ENCODE data around the gene STK4. TPM values are rescaled to one million over a fixed set of nuclear protein-coding genes. Genes with fewer than 3 reads are reported as not detected.
"Not testable (repeated sequence)": the region's sequence is repeated elsewhere in the genome, so short reads cannot be mapped to it uniquely, and the experiment has no call there.

STK4 gene
- total RNA-seq, 1 experiment from 2014 or later, result 52.7 TPM

DNA sequence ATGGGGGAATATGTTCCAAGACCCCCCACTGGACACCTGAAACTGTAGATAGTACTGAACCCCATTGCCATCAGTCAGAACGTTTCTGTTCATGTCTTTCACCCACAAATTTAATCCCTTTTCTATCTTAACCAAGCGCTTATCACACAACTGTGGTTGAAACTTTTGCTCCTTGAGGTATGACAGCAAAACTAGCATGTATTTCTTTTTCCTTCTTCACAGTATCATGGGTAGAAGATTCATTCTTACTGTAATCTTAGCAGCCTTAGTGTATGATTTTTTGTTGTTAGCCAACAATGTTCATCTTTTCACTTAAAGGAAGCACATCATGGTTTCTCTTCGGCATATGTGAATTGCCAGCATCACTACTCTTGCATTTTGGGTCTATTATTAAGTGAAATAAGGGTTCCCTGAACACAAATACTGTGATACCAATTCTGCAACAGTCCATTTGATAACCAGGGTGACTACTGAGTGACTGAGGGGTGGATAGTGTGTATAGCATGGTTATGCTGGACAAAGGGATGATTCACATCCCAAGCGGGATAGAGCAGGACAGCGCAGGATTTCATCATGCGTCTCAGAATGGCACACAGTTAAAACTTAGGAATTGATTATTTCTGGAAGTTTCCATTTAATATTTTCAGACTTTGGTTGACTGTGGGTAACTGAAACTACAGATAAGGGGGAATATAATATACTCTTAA, 92.9 kb downstream of the STK4 start:
- Histone ChIP-seq H3K4me1 (ENCODE audit: insufficient read depth, low read length, poor library complexity, severe bottlenecking) (no peaks in the 10 kb centered on the region), H3K27ac (ENCODE audit: low read depth, low read length, poor library complexity, severe bottlenecking) (no peak overlapping the region), H3K4me3 (ENCODE audit: low read depth, low read length, poor library complexity, severe bottlenecking) (no peak overlapping the region), H3K9me3 (ENCODE audit: low read depth, low read length, poor library complexity, severe bottlenecking) (no peaks in the 10 kb centered on the region), H3K27me3 (replicated peaks; ENCODE audit: insufficient read depth, low read depth, low read length, poor library complexity) (no peaks in the 10 kb centered on the region), H3K36me3 (ENCODE audit: insufficient read depth, low read length, poor library complexity, severe bottlenecking) (no peaks in the 10 kb centered on the region)
- intact Hi-C loops (cut with micrococcal nuclease; ENCODE audit: unreplicated experiment), result no loop called here
- TF ChIP-seq EZH2 (IDR thresholded peaks at IDR 0.05; ENCODE audit: borderline replicate concordance, low read depth, low read length, poor library complexity, severe bottlenecking), result no peak
- TF ChIP-seq, protein P1, sequence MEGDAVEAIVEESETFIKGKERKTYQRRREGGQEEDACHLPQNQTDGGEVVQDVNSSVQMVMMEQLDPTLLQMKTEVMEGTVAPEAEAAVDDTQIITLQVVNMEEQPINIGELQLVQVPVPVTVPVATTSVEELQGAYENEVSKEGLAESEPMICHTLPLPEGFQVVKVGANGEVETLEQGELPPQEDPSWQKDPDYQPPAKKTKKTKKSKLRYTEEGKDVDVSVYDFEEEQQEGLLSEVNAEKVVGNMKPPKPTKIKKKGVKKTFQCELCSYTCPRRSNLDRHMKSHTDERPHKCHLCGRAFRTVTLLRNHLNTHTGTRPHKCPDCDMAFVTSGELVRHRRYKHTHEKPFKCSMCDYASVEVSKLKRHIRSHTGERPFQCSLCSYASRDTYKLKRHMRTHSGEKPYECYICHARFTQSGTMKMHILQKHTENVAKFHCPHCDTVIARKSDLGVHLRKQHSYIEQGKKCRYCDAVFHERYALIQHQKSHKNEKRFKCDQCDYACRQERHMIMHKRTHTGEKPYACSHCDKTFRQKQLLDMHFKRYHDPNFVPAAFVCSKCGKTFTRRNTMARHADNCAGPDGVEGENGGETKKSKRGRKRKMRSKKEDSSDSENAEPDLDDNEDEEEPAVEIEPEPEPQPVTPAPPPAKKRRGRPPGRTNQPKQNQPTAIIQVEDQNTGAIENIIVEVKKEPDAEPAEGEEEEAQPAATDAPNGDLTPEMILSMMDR (conservative IDR thresholded peaks at IDR 0.05; ENCODE audit: low read depth, low read length), result no peak
- ChIA-PET POLR2A (ENCODE audit: low non-redundant PET) (no interaction called here), CTCF (no interaction called here)
- DNase-seq (ENCODE audit: low spot score), result no peak
- no TSS peak for BruUV-seq (replicated peaks)

DNA sequence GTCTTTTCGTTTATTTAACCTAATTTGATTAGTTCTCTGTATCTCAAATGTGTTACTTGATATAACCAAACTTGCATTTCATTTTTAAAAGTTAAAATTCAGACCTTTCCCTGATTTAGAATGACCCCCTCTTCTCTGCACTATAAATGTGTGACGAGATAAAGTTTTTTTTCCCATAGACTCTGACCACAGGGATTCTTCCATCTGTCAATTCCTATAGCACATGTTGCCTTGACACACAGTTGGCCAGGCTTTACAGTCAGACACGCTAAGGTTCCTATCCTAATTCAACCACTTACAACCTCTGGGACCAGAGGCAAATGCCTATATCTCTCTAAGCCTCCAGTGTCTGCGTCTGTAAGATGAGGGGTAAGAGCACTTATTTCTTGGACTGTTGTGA, 94.0 kb downstream of the STK4 start:
- DNase-seq (ENCODE audit: low spot score), result no peak
- Histone ChIP-seq H3K27me3 (replicated peaks; ENCODE audit: insufficient read depth, low read depth, low read length, poor library complexity) (no peaks in the 10 kb centered on the region), H3K9me3 (ENCODE audit: low read depth, low read length, poor library complexity, severe bottlenecking) (no peaks in the 10 kb centered on the region), H3K36me3 (ENCODE audit: insufficient read depth, low read length, poor library complexity, severe bottlenecking) (no peaks in the 10 kb centered on the region), H3K4me1 (ENCODE audit: insufficient read depth, low read length, poor library complexity, severe bottlenecking) (no peaks in the 10 kb centered on the region), H3K4me3 (ENCODE audit: low read depth, low read length, poor library complexity, severe bottlenecking) (no peak overlapping the region), H3K27ac (ENCODE audit: low read depth, low read length, poor library complexity, severe bottlenecking) (no peak overlapping the region)
- TF ChIP-seq, protein P1 (conservative IDR thresholded peaks at IDR 0.05; ENCODE audit: low read depth, low read length), result no peak
- TF ChIP-seq EZH2 (IDR thresholded peaks at IDR 0.05; ENCODE audit: borderline replicate concordance, low read depth, low read length, poor library complexity, severe bottlenecking), result no peak
- ChIA-PET POLR2A (ENCODE audit: low non-redundant PET) (no interaction called here), CTCF (no interaction called here)
- BruUV-seq (replicated peaks), result no TSS peak
- intact Hi-C loops (cut with micrococcal nuclease; ENCODE audit: unreplicated experiment), result no loop called here

DNA sequence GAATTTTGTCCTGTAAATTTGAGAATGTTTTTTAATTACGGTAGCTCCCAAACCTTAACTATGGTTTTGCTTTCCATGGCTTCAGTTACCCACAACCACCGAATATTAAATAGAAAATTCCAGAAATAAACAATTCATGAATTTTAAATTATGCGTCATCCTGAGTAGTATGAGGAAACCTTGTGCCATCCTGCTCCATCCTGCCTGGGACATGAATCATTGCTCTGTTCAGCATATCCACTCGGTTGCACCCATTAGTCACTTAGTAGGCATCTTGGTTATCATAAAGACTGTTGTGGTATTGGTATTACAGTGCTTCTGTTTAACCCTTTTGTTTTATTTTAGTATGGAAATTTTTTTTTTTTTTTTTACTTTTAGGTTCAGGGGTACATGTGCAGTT, 94.9 kb downstream of the STK4 start:
- ChIA-PET CTCF (no interaction called here), POLR2A (ENCODE audit: low non-redundant PET) (no interaction called here)
- no TSS peak for BruUV-seq (replicated peaks)
- Histone ChIP-seq H3K4me3 (ENCODE audit: low read depth, low read length, poor library complexity, severe bottlenecking) (no peak overlapping the region), H3K27me3 (replicated peaks; ENCODE audit: insufficient read depth, low read depth, low read length, poor library complexity) (no peaks in the 10 kb centered on the region), H3K36me3 (ENCODE audit: insufficient read depth, low read length, poor library complexity, severe bottlenecking) (no peaks in the 10 kb centered on the region), H3K4me1 (ENCODE audit: insufficient read depth, low read length, poor library complexity, severe bottlenecking) (no peaks in the 10 kb centered on the region), H3K9me3 (ENCODE audit: low read depth, low read length, poor library complexity, severe bottlenecking) (no peaks in the 10 kb centered on the region), H3K27ac (ENCODE audit: low read depth, low read length, poor library complexity, severe bottlenecking) (no peak overlapping the region)
- TF ChIP-seq, protein P1 (conservative IDR thresholded peaks at IDR 0.05; ENCODE audit: low read depth, low read length), result no peak
- no peak for TF ChIP-seq EZH2 (IDR thresholded peaks at IDR 0.05; ENCODE audit: borderline replicate concordance, low read depth, low read length, poor library complexity, severe bottlenecking)
- intact Hi-C loops (cut with micrococcal nuclease; ENCODE audit: unreplicated experiment), result no loop called here
- peak; percentile 10 for DNase-seq (ENCODE audit: low spot score)

DNA sequence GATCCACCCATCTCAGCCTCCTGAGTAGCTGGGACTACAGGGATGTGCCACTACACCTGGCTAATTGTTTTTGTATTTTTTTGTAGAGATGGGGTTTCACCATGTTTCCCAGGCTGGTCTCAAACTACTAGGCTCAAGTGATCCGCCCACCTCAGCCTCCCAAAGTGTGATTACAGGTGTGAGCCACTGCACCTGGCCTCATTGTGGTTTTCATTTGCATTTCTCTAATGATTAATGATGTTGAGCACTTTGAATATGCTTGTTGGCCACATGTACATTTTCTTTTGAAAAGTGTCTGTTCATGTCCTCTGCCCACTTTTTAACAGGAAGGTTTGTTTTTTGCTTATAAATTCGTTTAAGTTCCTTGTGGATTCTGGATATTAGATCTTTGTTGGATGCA, 96.8 kb downstream of the STK4 start:
- POLR2A ChIA-PET (ENCODE audit: low non-redundant PET); CTCF ChIA-PET; DNase-seq (ENCODE audit: low spot score): not testable (repeated sequence)

More for the DNA sequence above, 96.8 kb downstream of the STK4 start:
- H3K36me3 ChIP-seq (ENCODE audit: insufficient read depth, low read length, poor library complexity, severe bottlenecking); H3K27ac ChIP-seq (ENCODE audit: low read depth, low read length, poor library complexity, severe bottlenecking); H3K27me3 ChIP-seq (replicated peaks; ENCODE audit: insufficient read depth, low read depth, low read length, poor library complexity); H3K9me3 ChIP-seq (ENCODE audit: low read depth, low read length, poor library complexity, severe bottlenecking); BruUV-seq (replicated peaks); intact Hi-C loops (cut with micrococcal nuclease; ENCODE audit: unreplicated experiment); H3K4me1 ChIP-seq (ENCODE audit: insufficient read depth, low read length, poor library complexity, severe bottlenecking); H3K4me3 ChIP-seq (ENCODE audit: low read depth, low read length, poor library complexity, severe bottlenecking): not testable (repeated sequence)
